ENCODE data around the gene TBC1D10B. TPM values are rescaled to one million over a fixed set of nuclear protein-coding genes. Genes with fewer than 3 reads are reported as not detected.
A peak's percentile ranks its signal among the peaks of the same experiment; 100 is the strongest.

TBC1D10B gene
- total RNA-seq, 2 donors from 2014 or later = 49.7 to 64.2 TPM

DNA sequence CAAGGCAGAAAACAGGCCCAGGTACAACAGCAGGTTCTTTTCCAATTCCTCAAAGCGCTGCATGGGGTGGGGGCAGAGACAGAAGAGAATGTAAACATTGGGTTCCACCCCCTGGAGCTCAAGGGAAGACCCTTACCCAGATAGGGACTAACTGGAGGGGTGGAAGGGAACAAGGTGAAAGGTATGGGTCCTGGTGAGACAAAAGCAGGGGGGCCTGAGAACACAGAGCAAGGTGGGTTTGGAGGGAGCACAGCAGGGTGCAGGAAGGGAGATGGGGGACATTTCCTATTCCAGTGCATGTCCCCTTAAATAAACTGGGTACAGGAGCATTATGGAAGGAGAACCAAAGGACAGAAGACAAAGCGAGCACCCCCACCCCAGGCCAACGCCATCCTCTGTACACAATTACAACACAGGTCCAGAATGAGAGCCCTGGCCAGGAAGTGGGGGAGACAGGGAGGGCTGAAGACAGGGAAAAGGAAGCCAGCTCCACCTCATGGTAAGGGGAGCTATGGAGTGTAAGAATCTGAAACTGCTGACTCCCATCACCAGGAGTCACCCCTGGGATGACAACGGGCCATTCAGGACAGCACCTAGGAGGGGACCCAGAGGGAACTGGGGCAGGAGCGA is 13.1 kb downstream of the TBC1D10B start:
- ATAC-seq (replicated peaks) = no peak
- Mint-ChIP-seq H3K4me3 (no peak overlapping the region), H3K27ac (peak overlapping the region; percentile 98), H3K27me3 (no peaks in the 10 kb centered on the region), H3K36me3 (ENCODE audit: low read depth) (peaks cover 87% of the 10 kb centered on the region), H3K4me1 (peaks cover 18% of the 10 kb centered on the region), H3K9me3 (no peaks in the 10 kb centered on the region)

GRCh38 chr16:30356401-30357084 is 13.8 kb downstream of the TBC1D10B start:
- ATAC-seq (replicated peaks) = no peak
- Mint-ChIP-seq H3K4me3 (peak overlapping the region; percentile 93), H3K9me3 (no peaks in the 10 kb centered on the region), H3K27me3 (no peaks in the 10 kb centered on the region), H3K27ac (peak overlapping the region; percentile 98), H3K4me1 (peaks cover 18% of the 10 kb centered on the region), H3K36me3 (ENCODE audit: low read depth) (peaks cover 87% of the 10 kb centered on the region)

GRCh38 chr16:30355954-30356308 is 14.4 kb downstream of the TBC1D10B start:
- Mint-ChIP-seq H3K9me3 (no peaks in the 10 kb centered on the region), H3K4me1 (peaks cover 24% of the 10 kb centered on the region), H3K4me3 (peak overlapping the region; percentile 93), H3K27ac (peak overlapping the region; percentile 98), H3K27me3 (no peaks in the 10 kb centered on the region), H3K36me3 (ENCODE audit: low read depth) (peaks cover 87% of the 10 kb centered on the region)
- ATAC-seq (replicated peaks) = no peak

DNA sequence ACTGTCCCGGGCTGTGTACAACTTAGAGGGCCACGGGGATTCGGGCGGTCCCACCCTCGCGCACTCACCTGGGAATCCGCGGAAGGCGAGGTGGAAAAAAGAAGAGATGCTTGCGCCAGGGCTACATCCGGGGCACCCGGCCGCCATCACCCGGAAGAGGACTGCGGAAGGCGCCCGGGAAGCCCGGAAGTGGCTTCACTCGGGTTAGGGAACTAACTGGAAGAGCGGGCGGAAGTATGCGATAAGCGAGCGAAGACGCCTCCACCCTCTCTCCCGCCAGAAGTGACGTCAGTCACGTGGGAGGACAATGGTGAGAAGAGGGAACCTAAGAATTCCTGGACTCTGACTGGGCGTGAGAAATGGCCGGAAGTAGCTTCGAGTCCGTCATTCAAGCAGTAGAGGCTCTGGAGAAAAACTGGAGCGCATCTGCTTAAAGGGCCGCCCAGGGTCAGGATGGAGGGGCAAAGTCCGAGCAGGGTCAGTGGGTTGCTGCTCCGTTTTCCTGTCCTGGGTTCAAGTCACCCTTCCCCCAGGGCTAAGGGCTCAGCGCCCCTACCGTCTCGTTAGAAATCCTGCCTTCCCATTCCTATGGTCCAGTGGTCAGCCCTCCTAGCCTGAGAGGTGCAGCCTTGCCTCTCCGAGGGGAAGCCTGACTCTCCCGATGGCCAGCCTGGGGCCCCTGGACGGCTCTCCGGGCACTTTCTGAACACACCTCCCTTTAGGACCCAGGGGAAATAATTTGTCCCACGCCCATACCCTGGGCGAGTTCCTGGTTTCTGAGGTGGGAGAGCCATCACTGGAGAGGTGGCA is 14.9 kb downstream of the TBC1D10B start, which contains the start of gene CD2BP2:
Gene CD2BP2, minus strand, starts transcription at position 165 of the 810 bp plus-strand sequence. CDS start 627 bp downstream, outside the sequence.
- Mint-ChIP-seq H3K4me3 (peak within 1 kb of the TSS; percentile 93), H3K4me1 (peaks cover 28% of the 10 kb centered on the region), H3K9me3 (no peaks in the 10 kb centered on the region), H3K36me3 (ENCODE audit: low read depth) (peaks cover 87% of the 10 kb centered on the region), H3K27ac (peak within 1 kb of the TSS; percentile 98), H3K27me3 (no peaks in the 10 kb centered on the region)
- ATAC-seq (replicated peaks) = peak; percentile 89

- peak overlapping the region; percentile 93 for H3K4me3 Mint-ChIP-seq
- peaks cover 88% of the 10 kb centered on the region for H3K36me3 Mint-ChIP-seq (ENCODE audit: low read depth)
- peak overlapping the region; percentile 98 for H3K27ac Mint-ChIP-seq
- H3K4me1 Mint-ChIP-seq = peaks cover 31% of the 10 kb centered on the region
- H3K27me3 Mint-ChIP-seq = no peaks in the 10 kb centered on the region
- peak; percentile 33 for ATAC-seq (replicated peaks)
- no peaks in the 10 kb centered on the region for H3K9me3 Mint-ChIP-seq
These were observed 15.7 kb downstream of the TBC1D10B start for GRCh38 chr16:30354423-30355143.

GRCh38 chr16:30353438-30354129 is 16.7 kb downstream of the TBC1D10B start:
- ATAC-seq (replicated peaks) = no peak
- Mint-ChIP-seq H3K4me3 (peak overlapping the region; percentile 93), H3K27me3 (no peaks in the 10 kb centered on the region), H3K36me3 (ENCODE audit: low read depth) (peaks cover 91% of the 10 kb centered on the region), H3K4me1 (peaks cover 31% of the 10 kb centered on the region), H3K27ac (peak overlapping the region; percentile 98), H3K9me3 (no peaks in the 10 kb centered on the region)

DNA sequence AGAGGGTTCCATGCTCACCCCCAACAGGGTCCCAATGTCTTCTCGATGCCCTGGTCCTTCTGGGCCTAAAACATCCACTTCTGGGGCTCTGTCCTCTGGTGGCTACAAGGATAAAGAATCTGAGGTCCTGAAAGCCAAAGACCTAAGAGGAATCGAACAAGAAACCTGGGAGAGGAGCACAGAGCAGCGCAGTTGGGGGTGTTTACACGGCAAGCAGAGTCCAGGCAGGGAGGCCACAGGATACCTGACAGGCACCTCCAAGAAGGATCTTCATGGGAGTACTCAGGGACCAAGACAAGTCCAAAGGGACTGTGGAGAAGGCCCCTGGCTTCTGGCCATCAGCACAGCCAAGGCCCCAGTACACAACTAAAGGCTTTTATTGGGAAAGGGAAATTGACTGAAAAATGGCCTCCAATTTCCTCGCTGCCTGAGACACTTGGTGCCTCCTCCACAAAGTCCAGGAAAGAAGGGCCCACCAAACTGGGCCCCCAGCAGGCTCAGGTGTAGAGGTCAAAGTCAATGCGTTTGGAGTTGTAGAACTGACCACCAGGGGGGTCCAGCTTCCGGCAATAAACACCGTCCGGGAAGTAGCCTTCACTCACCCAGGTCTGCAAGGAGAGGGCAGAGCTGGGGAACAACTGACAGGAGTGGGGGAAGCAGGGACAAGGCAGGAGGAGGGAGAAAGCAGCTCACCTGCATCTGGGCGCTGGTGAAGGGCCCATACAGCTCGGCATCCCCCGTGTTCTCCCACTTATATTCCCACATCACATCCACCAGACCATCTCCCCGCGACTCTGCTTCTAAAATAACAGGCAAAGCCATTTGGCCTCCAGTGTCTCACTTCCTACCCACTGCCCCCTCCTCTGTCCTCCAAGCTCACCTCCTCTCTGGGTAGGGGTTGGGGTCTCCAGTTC is 17.5 kb downstream of the TBC1D10B start:
- Mint-ChIP-seq H3K4me3 (peak overlapping the region; percentile 93), H3K4me1 (peaks cover 31% of the 10 kb centered on the region), H3K27ac (peak overlapping the region; percentile 87), H3K27me3 (no peaks in the 10 kb centered on the region), H3K9me3 (no peaks in the 10 kb centered on the region), H3K36me3 (ENCODE audit: low read depth) (peaks cover 86% of the 10 kb centered on the region)
- no peak for ATAC-seq (replicated peaks)

DNA sequence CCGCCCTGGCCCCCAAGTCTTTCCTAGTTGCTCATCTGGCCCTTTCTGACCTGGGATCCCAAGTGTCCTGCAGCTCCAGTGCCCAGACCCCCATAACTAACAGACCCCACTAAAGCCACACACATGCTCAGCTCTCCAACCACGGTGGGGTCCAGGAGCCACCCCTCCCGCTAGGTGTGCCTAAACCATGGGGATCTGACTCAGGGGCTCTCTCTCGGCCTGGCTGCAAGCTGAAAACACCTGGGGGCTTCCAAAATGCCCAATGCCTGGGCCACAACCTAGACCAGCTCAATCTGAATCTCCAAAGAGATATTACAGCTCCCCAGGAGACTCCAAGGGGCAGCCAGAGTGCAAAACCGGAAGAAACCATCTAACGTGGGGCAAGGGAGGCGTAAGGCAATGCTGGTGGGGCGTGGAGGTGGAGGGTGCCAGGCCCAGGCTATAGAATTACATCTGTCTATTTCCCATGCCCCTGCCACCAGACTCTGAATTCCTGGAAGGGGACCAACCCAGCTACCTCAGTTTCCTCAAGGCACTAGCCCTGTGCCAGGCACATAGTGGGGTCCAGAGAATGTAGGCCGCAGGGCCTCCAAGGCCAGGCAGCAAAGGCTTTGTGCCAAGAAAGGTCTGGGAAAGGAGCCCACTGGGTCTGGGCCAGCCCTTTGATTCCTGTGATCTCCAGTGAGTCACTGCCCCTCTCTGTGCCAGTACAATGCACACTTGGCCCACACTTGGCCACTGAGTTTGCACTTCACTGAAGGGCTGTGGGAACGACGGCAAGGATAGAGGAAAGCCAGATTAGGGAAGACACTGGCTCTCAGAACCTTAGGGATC is 18.5 kb downstream of the TBC1D10B start:
- Mint-ChIP-seq H3K27me3 (no peaks in the 10 kb centered on the region), H3K9me3 (no peaks in the 10 kb centered on the region), H3K4me3 (peak overlapping the region; percentile 20), H3K36me3 (ENCODE audit: low read depth) (peaks cover 76% of the 10 kb centered on the region), H3K4me1 (peaks cover 25% of the 10 kb centered on the region), H3K27ac (peak overlapping the region; percentile 87)
- ATAC-seq (replicated peaks) = no peak

DNA sequence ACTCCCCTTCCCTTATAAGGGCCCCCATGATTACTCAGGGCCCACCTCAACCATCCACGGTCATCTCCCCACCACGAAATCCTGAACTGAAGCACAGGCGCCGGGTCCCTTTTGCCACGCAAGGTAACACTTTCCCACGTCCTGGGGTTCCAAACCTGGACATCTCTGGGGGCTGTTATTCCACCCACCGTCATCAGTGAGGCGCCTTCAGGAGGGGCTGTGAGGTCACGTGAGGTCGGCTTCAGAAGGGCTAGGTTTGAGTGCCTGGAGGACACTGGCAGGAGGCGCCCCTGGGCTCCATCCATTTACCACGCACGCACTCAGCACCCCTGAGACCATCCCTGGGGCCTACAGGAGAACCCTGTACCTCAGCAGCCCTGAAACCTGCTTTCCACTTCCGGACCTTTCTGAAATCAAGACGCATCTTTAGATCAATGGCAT is 19.3 kb downstream of the TBC1D10B start:
- peaks cover 20% of the 10 kb centered on the region for H3K4me1 Mint-ChIP-seq
- no peak for ATAC-seq (replicated peaks)
- peaks cover 70% of the 10 kb centered on the region for H3K36me3 Mint-ChIP-seq (ENCODE audit: low read depth)
- H3K27me3 Mint-ChIP-seq = no peaks in the 10 kb centered on the region
- no peaks in the 10 kb centered on the region for H3K9me3 Mint-ChIP-seq
- H3K27ac Mint-ChIP-seq = peak overlapping the region; percentile 87
- peak overlapping the region; percentile 25 for H3K4me3 Mint-ChIP-seq

- H3K27ac Mint-ChIP-seq = peak overlapping the region; percentile 87
- peak overlapping the region; percentile 25 for H3K4me3 Mint-ChIP-seq
- ATAC-seq (replicated peaks) = peak; percentile 73
- no peaks in the 10 kb centered on the region for H3K9me3 Mint-ChIP-seq
- no peaks in the 10 kb centered on the region for H3K27me3 Mint-ChIP-seq
- peaks cover 18% of the 10 kb centered on the region for H3K4me1 Mint-ChIP-seq
- H3K36me3 Mint-ChIP-seq (ENCODE audit: low read depth) = peaks cover 66% of the 10 kb centered on the region
These were observed 20.0 kb downstream of the TBC1D10B start for GRCh38 chr16:30350134-30350871.

DNA sequence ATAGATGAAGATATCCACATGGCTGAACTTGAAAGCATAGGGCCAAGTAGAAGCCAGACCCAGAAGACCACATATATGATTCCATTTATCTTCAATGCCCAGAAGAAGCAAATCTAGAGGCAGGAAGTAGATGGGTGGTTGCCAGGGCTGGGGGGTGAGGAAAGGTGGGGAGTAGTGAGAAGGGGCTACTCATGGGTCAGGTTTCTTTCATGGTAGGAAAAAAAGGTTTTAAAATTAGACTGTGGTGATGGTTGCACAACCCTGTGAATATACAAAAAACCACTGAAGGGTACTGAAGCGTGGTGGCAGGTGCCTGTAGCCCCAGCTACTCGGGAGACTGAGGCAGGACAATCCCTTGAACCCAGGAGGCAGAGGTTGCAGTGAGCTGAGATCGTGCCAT is 20.6 kb downstream of the TBC1D10B start:
- Mint-ChIP-seq H3K27ac (peak overlapping the region; percentile 87), H3K9me3 (no peaks in the 10 kb centered on the region)

GRCh38 chr16:30348929-30349328 is 21.4 kb downstream of the TBC1D10B start:
- no peak for ATAC-seq (replicated peaks)
- Mint-ChIP-seq H3K36me3 (ENCODE audit: low read depth) (peaks cover 52% of the 10 kb centered on the region), H3K27ac (peak overlapping the region; percentile 87)

More for the DNA sequence above, 20.6 kb downstream of the TBC1D10B start:
- Mint-ChIP-seq H3K4me1 (peaks cover 18% of the 10 kb centered on the region), H3K4me3 (no peak overlapping the region), H3K27me3 (no peaks in the 10 kb centered on the region), H3K36me3 (ENCODE audit: low read depth) (peaks cover 60% of the 10 kb centered on the region)
- no peak for ATAC-seq (replicated peaks)

More at GRCh38 chr16:30348929-30349328, 21.4 kb downstream of the TBC1D10B start:
- no peaks in the 10 kb centered on the region for H3K9me3 Mint-ChIP-seq
- peaks cover 14% of the 10 kb centered on the region for H3K4me1 Mint-ChIP-seq
- H3K27me3 Mint-ChIP-seq = no peaks in the 10 kb centered on the region
- no peak overlapping the region for H3K4me3 Mint-ChIP-seq
